CD4-positive, alpha-beta T cell treated with Interferon alpha-2 for 1 hour (primary cell): ENCODE measurements around the gene TLK2.
"Not testable (repeated sequence)": the region's sequence is repeated elsewhere in the genome, so short reads cannot be mapped to it uniquely, and the experiment has no call there.

Experiments used
- DNase-seq, 2 donors: peaks; one replicate each; pipeline ENCODE4 v3.0.0-alpha.2; 2020 to 2022

TLK2 gene

GRCh38 chr17:62565817-62566216 is 87.2 kb downstream of the TLK2 start:
- no peak for DNase-seq

- no peak for DNase-seq
These were observed 88.5 kb downstream of the TLK2 start for GRCh38 chr17:62566996-62567578.

GRCh38 chr17:62572488-62572887 is 93.9 kb downstream of the TLK2 start:
- no peak for DNase-seq

GRCh38 chr17:62572888-62573401 is 94.3 kb downstream of the TLK2 start:
- no peak for DNase-seq

GRCh38 chr17:62573480-62574117 is 95.0 kb downstream of the TLK2 start:
- DNase-seq, result no peak

GRCh38 chr17:62576382-62576781 is 97.8 kb downstream of the TLK2 start:
- no peak for DNase-seq

GRCh38 chr17:62578757-62579487 is 100.3 kb downstream of the TLK2 start:
- DNase-seq, result no peak

GRCh38 chr17:62580947-62581346 is 102.3 kb downstream of the TLK2 start:
- no peak for DNase-seq

GRCh38 chr17:62581764-62582163 is 103.1 kb downstream of the TLK2 start:
- no peak for DNase-seq

GRCh38 chr17:62587554-62587953 is 108.9 kb downstream of the TLK2 start:
- no peak for DNase-seq

GRCh38 chr17:62588109-62588508 is 109.5 kb downstream of the TLK2 start:
- no peak for DNase-seq

- no peak for DNase-seq
These were observed 112.7 kb downstream of the TLK2 start for GRCh38 chr17:62591333-62591732.

GRCh38 chr17:62591822-62592221 is 113.2 kb downstream of the TLK2 start:
- not testable (repeated sequence) for DNase-seq

- DNase-seq, result no peak
These were observed 113.9 kb downstream of the TLK2 start for GRCh38 chr17:62592341-62593099.

GRCh38 chr17:62595484-62595883 is 116.9 kb downstream of the TLK2 start:
- DNase-seq, result no peak

- no peak for DNase-seq
These were observed 118.0 kb downstream of the TLK2 start for GRCh38 chr17:62596662-62597061.

GRCh38 chr17:62597150-62597549 is 118.5 kb downstream of the TLK2 start:
- no peak for DNase-seq

GRCh38 chr17:62597920-62598319 is 119.3 kb downstream of the TLK2 start:
- DNase-seq, result no peak

- no peak for DNase-seq
These were observed 121.5 kb downstream of the TLK2 start for GRCh38 chr17:62599964-62600657.

- no peak for DNase-seq
These were observed 122.2 kb downstream of the TLK2 start for GRCh38 chr17:62600805-62601204.

GRCh38 chr17:62601471-62601870 is 122.8 kb downstream of the TLK2 start:
- no peak for DNase-seq

GRCh38 chr17:62603783-62604182 is 125.2 kb downstream of the TLK2 start:
- DNase-seq, result not testable (repeated sequence)

GRCh38 chr17:62605588-62605987 is 127.0 kb downstream of the TLK2 start:
- no peak for DNase-seq
